A673 (cell line): Measurements from ENCODE around the gene TBC1D24.

Experiments
- EZH2 ChIP-seq: fragments of 200-600 bp; sonication (generic); IDR thresholded peaks from 2 replicates; pipeline ENCODE4 v1.6.1; 2017; ENCODE audit warnings: borderline replicate concordance, low read depth, mild to moderate bottlenecking, mixed read lengths, antibody characterized with exemption, low read length; ENCODE audit not compliant: poor library complexity, severe bottlenecking
- TF ChIP-seq, protein P1 (sequence below): fragments of 300-800, 200-600 bp; sonication (generic); conservative IDR thresholded peaks from 2 replicates; pipeline ENCODE4 v1.5.1; 2017; ENCODE audit warnings: low read depth, mild to moderate bottlenecking, antibody characterized with exemption, low read length, moderate library complexity, mixed read lengths

DNA sequence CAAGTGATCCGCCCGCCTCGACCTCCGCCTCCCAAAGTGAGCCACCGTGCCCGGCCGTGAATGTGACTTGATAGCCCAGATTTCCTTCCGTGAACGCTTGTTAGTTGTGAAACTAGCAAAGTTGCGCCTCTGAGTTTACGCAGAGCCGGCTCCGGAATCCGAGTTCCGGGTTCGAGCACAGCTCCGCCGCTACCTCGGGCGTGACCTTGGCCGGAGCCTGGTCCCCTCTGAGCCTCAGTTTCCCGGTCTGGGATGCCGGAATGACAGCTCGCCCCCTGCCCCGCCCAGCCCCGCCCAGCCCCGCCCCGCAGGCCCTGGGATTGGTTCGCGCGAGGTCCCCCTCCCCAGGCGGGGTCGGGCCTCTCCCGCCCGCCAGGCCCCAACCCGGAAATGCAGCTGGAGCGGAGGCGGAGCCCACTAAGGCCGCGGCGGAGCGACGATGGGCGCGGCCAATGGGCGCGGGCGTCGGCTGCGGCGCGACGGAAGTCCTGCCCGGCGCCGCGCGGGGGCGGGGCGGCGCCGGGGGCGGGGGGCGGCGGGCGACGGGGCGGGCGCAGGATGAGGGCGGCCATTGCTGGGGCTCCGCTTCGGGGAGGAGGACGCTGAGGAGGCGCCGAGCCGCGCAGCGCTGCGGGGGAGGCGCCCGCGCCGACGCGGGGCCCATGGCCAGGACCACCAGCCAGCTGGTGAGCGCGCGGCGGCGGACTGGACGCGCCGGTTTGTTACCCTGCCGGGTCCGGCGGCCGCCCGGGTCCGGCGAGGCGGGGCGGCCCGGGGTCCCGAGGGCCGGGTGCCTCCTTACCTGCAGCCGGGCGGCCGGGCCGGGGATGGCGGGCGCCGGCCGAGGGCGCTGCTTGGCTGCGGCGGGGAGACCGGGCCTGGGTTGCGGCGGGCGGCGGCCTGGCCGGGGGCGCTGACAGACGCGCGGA, 62.8 kb downstream of the TBC1D24 start, which contains the start of gene PDPK1:
- TF ChIP-seq, protein P1, sequence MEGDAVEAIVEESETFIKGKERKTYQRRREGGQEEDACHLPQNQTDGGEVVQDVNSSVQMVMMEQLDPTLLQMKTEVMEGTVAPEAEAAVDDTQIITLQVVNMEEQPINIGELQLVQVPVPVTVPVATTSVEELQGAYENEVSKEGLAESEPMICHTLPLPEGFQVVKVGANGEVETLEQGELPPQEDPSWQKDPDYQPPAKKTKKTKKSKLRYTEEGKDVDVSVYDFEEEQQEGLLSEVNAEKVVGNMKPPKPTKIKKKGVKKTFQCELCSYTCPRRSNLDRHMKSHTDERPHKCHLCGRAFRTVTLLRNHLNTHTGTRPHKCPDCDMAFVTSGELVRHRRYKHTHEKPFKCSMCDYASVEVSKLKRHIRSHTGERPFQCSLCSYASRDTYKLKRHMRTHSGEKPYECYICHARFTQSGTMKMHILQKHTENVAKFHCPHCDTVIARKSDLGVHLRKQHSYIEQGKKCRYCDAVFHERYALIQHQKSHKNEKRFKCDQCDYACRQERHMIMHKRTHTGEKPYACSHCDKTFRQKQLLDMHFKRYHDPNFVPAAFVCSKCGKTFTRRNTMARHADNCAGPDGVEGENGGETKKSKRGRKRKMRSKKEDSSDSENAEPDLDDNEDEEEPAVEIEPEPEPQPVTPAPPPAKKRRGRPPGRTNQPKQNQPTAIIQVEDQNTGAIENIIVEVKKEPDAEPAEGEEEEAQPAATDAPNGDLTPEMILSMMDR = no peak
- no peak for TF ChIP-seq EZH2
